HCT116 (cell line): ENCODE data around the gene SSUH2. TPM values are rescaled to one million over a fixed set of nuclear protein-coding genes. Genes with fewer than 3 reads are reported as not detected.

Experiments
- ATAC-seq: fragments of 200-7000 bp; cut with Tn5 transposase; 2 replicates; pipeline ENCODE4 v1.9.1; 2020; ENCODE audit warnings: mild to moderate bottlenecking, moderate library complexity
- BruUV-seq: library from RNA; stranded (reverse); fragments of 400-500 nt; replicated peaks from 2 replicates; lab custom pipeline; 2021; lab: Mats Ljungman, UMichigan
- CTCF ChIA-PET: fragments of 300-600 bp; sonication (Branson Sonifier 250); formaldehyde crosslinking; loops from one replicate; lab custom pipeline; 2021; ENCODE audit warnings: antibody characterized with exemption; lab: Charles Lee
- POLR2A ChIA-PET: fragments of 300-600, 350-600 bp; sonication (Branson Sonifier 250); formaldehyde crosslinking; loops from one replicate; lab custom pipeline; 2021; ENCODE audit warnings: antibody characterized with exemption; lab: Charles Lee
- RAD21 ChIA-PET, 2 experiments: fragments of 300-600 bp; sonication (Branson Sonifier 250); formaldehyde crosslinking; loops; one replicate each; lab custom pipeline; 2023; ENCODE audit warnings: low total read pairs in 2 of 2; ENCODE audit not compliant: uncharacterized antibody in 2 of 2, unreplicated experiment in 2 of 2, low non-redundant PET in 1 of 2; lab: Charles Lee
- DNase-seq: peaks from one replicate; pipeline ENCODE4 v3.0.0-alpha.2; 2010; ENCODE audit warnings: low read depth, low spot score
- H2AFZ ChIP-seq: fragments of 200-600 bp; shearing (Covaris generic), sonication (generic); 2 replicates; pipeline ENCODE4 v1.6.1; 2017; ENCODE audit warnings: low read depth, mixed run types, mixed read lengths, antibody characterized with exemption, low read length; ENCODE audit not compliant: poor library complexity, severe bottlenecking
- H3K27ac ChIP-seq: 2 replicates; pipeline ENCODE4 v1.5.1; 2012; ENCODE audit warnings: low read depth, low read length
- H3K27me3 ChIP-seq: fragments of 200-600 bp; sonication (generic); 2 replicates; pipeline ENCODE4 v1.6.1; 2016; ENCODE audit warnings: mixed run types, low read length, mixed read lengths; ENCODE audit not compliant: insufficient read depth
- H3K36me3 ChIP-seq, 2 experiments: fragments of 200-500 bp in 1 of 2; fragments of 200-600 bp in 1 of 2; sonication (Bioruptor generic) in 1 of 2; sonication (generic) in 1 of 2; 2 replicates each; pipeline versions ENCODE4 v1.5.1 to v1.6.1; 2014 to 2016; ENCODE audit warnings: low read length in 2 of 2, inconsistent platforms in 1 of 2, mixed read lengths in 1 of 2, mixed run types in 1 of 2; ENCODE audit not compliant: insufficient read depth in 2 of 2, control insufficient read depth in 1 of 2
- H3K4me1 ChIP-seq, 2 experiments: fragments of 200-600 bp in 1 of 2; sonication (generic) in 1 of 2; 2 replicates each; pipeline versions ENCODE4 v1.5.1 to v1.6.1; 2012 to 2017; ENCODE audit warnings: low read length in 2 of 2, inconsistent platforms in 1 of 2, mild to moderate bottlenecking in 1 of 2, mixed read lengths in 1 of 2, mixed run types in 1 of 2, moderate library complexity in 1 of 2; ENCODE audit not compliant: insufficient read depth in 2 of 2, control insufficient read depth in 1 of 2
- H3K4me2 ChIP-seq: fragments of 200-600 bp; sonication (generic); 2 replicates; pipeline ENCODE4 v1.6.1; 2017; ENCODE audit warnings: mixed run types, low read length, mixed read lengths
- H3K4me3 ChIP-seq, 2 experiments: fragments of 200-600 bp in 1 of 2; sonication (generic) in 1 of 2; replicated peaks in 1 of 2; 2 replicates each; pipeline ENCODE4 v1.5.1; 2011 to 2016; ENCODE audit warnings: low read length in 2 of 2, control low read depth in 1 of 2, low read depth in 1 of 2, mild to moderate bottlenecking in 1 of 2, mixed read lengths in 1 of 2, mixed run types in 1 of 2
- H3K79me2 ChIP-seq: fragments of 200-600 bp; sonication (generic); 2 replicates; pipeline ENCODE4 v1.6.1; 2017; ENCODE audit warnings: mild to moderate bottlenecking, mixed run types, low read length, moderate library complexity, mixed read lengths; ENCODE audit not compliant: insufficient read depth
- H3K9ac ChIP-seq: fragments of 200-600 bp; sonication (generic); 2 replicates; pipeline ENCODE4 v1.6.1; 2016; ENCODE audit warnings: low read length, mixed read lengths
- H3K9me2 ChIP-seq: fragments of 200-600 bp; sonication (generic), shearing (Covaris generic); 2 replicates; pipeline ENCODE4 v1.6.1; 2017; ENCODE audit warnings: mixed run types, mild to moderate bottlenecking, moderate library complexity; ENCODE audit not compliant: insufficient read depth
- H3K9me3 ChIP-seq, 2 experiments: fragments of 200-500 bp in 1 of 2; fragments of 200-600 bp in 1 of 2; sonication (Bioruptor generic) in 1 of 2; sonication (generic) in 1 of 2; 2 replicates each; pipeline ENCODE4 v1.6.1; 2014 to 2017; ENCODE audit warnings: low read length in 2 of 2, mixed read lengths in 2 of 2, inconsistent platforms in 1 of 2, low read depth in 1 of 2, mild to moderate bottlenecking in 1 of 2, mixed run types in 1 of 2, moderate library complexity in 1 of 2; ENCODE audit not compliant: control insufficient read depth in 1 of 2, insufficient read depth in 1 of 2
- H4K20me1 ChIP-seq: fragments of 200-600 bp; sonication (generic), shearing (Covaris generic); 2 replicates; pipeline ENCODE4 v1.6.1; 2017; ENCODE audit warnings: mixed run types, mild to moderate bottlenecking, moderate library complexity; ENCODE audit not compliant: insufficient read depth
- ATF3 ChIP-seq: IDR thresholded peaks from 2 replicates; pipeline ENCODE4 v1.6.1; 2012
- CBX3 ChIP-seq: IDR thresholded peaks from 2 replicates; pipeline ENCODE4 v1.6.1; 2012; ENCODE audit warnings: low read depth
- CEBPB ChIP-seq: IDR thresholded peaks from 2 replicates; pipeline ENCODE4 v1.6.1; 2012; ENCODE audit warnings: low read depth
- CTCF ChIP-seq, 3 experiments: fragments of 200-600 bp in 1 of 3; sonication (generic) in 1 of 3; IDR thresholded peaks in 2 of 3; conservative IDR thresholded peaks in 1 of 3; 2 replicates each; pipeline ENCODE4 v1.5.1; 2012 to 2017; ENCODE audit warnings: low read depth in 2 of 3, low read length in 2 of 3, antibody characterized with exemption in 1 of 3, borderline replicate concordance in 1 of 3, control low read depth in 1 of 3, mild to moderate bottlenecking in 1 of 3, mixed read lengths in 1 of 3, mixed run types in 1 of 3, moderate library complexity in 1 of 3; ENCODE audit not compliant: insufficient read depth in 1 of 3
- POLR2A ChIP-seq: IDR thresholded peaks from 2 replicates; pipeline ENCODE4 v1.7.0; 2011; ENCODE audit warnings: borderline replicate concordance; ENCODE audit not compliant: insufficient read depth, insufficient read length; ENCODE audit errors: extremely low read depth
- POLR2AphosphoS5 ChIP-seq: IDR thresholded peaks from 2 replicates; pipeline ENCODE4 v1.6.1; 2011; ENCODE audit warnings: mild to moderate bottlenecking, low read depth, low read length, moderate library complexity
- RAD21 ChIP-seq: IDR thresholded peaks from 2 replicates; pipeline ENCODE4 v1.6.1; 2012; ENCODE audit warnings: low read depth, mild to moderate bottlenecking
- SIN3A ChIP-seq: IDR thresholded peaks from 2 replicates; pipeline ENCODE4 v1.6.1; 2012; ENCODE audit warnings: low read depth
- ZBTB33 ChIP-seq: IDR thresholded peaks from 2 replicates; pipeline ENCODE4 v1.6.1; 2011; ENCODE audit warnings: mild to moderate bottlenecking, low read length, moderate library complexity; ENCODE audit not compliant: insufficient replicate concordance; ENCODE audit errors: extremely low read depth
- ZNF274 ChIP-seq: fragments of 200-500 bp; sonication (Bioruptor generic); IDR thresholded peaks from 2 replicates; pipeline ENCODE4 v1.6.1; 2014; ENCODE audit warnings: mild to moderate bottlenecking, low read depth, low read length, inconsistent platforms
- intact Hi-C: fragments of 100-400 bp; cut with micrococcal nuclease; formaldehyde crosslinking; loops from 2 replicates; pipeline ENCODE4 v1.10.0; 2022
- total RNA-seq: library from RNA; stranded (reverse); gene quantifications from one replicate; pipeline ENCODE4 v1.2.1, GENCODE V29; 2021; ENCODE audit not compliant: unreplicated experiment

SSUH2 gene
- total RNA-seq, 1 experiment from 2014 or later, result 0.76 TPM

- no peaks in the 10 kb centered on the region for H3K9me2 ChIP-seq
- H3K4me1 ChIP-seq, result no peaks in the 10 kb centered on the region
- no peak overlapping the region for H3K9ac ChIP-seq
- ChIA-PET RAD21 (no interaction called here), CTCF (no interaction called here), POLR2A (no interaction called here)
- no peaks in the 10 kb centered on the region for H3K27me3 ChIP-seq
- no peak overlapping the region for H3K4me2 ChIP-seq
- H3K4me3 ChIP-seq, result no peak overlapping the region
- H2AFZ ChIP-seq, result no peak overlapping the region
- DNase-seq (no peak), ATAC-seq (no peak)
- no peak overlapping the region for H3K27ac ChIP-seq
- H4K20me1 ChIP-seq, result no peaks in the 10 kb centered on the region
- TF ChIP-seq ATF3, result no peak
- TF ChIP-seq CTCF (IDR thresholded peaks at IDR 0.05 in 2 of 3, conservative IDR thresholded peaks at IDR 0.05 in 1 of 3; ENCODE audit: borderline replicate concordance in 1 of 3, insufficient read depth in 1 of 3, low read depth in 2 of 3, low read length in 2 of 3), result no peak
- no peak for TF ChIP-seq POLR2AphosphoS5
- TF ChIP-seq POLR2A, result no peak
- no peaks in the 10 kb centered on the region for H3K79me2 ChIP-seq
- intact Hi-C loops, result no loop called here
- no peaks in the 10 kb centered on the region for H3K36me3 ChIP-seq
- BruUV-seq, result no TSS peak
- no peaks in the 10 kb centered on the region for H3K9me3 ChIP-seq
Observed at GRCh38 chr3:8599146-8599545, 45.5 kb downstream of the SSUH2 start.

GRCh38 chr3:8597219-8597853 is 47.3 kb downstream of the SSUH2 start:
- Histone ChIP-seq H2AFZ (no peak overlapping the region), H3K9ac (no peak overlapping the region), H3K4me2 (no peak overlapping the region), H4K20me1 (no peaks in the 10 kb centered on the region), H3K9me3 (no peaks in the 10 kb centered on the region), H3K9me2 (no peaks in the 10 kb centered on the region), H3K4me3 (no peak overlapping the region), H3K4me1 (no peaks in the 10 kb centered on the region), H3K27me3 (no peaks in the 10 kb centered on the region), H3K36me3 (no peaks in the 10 kb centered on the region), H3K79me2 (no peaks in the 10 kb centered on the region), H3K27ac (no peak overlapping the region)
- ChIA-PET CTCF (no interaction called here), POLR2A (no interaction called here), RAD21 (no interaction called here)
- DNase-seq (no peak), ATAC-seq (no peak)
- intact Hi-C loops, result no loop called here
- BruUV-seq, result no TSS peak
- TF ChIP-seq CEBPB (no peak), SIN3A (no peak), ZBTB33 (no peak), CBX3 (no peak), RAD21 (no peak), POLR2AphosphoS5 (no peak), CTCF (IDR thresholded peaks at IDR 0.05 in 2 of 3, conservative IDR thresholded peaks at IDR 0.05 in 1 of 3; ENCODE audit: borderline replicate concordance in 1 of 3, insufficient read depth in 1 of 3, low read depth in 2 of 3, low read length in 2 of 3) (no peak), ZNF274 (no peak)
